Subcutaneous abdominal adipose tissue (tissue), 5 donors: Measurements from ENCODE around the gene PPP3CB.
"Not testable (repeated sequence)": the region's sequence is repeated elsewhere in the genome, so short reads cannot be mapped to it uniquely, and the experiment has no call there.

Source experiments
- H3K27ac ChIP-seq: one replicate; pipeline ENCODE4 v1.7.0; 2013; ENCODE audit warnings: low read depth, mild to moderate bottlenecking, inconsistent platforms, low read length, moderate library complexity
- H3K27me3 ChIP-seq, 5 donors: one replicate each; pipeline ENCODE4 v1.7.0; 2013; ENCODE audit warnings: low read length in 5 of 5, inconsistent platforms in 1 of 5; ENCODE audit not compliant: control insufficient read depth in 5 of 5, insufficient read depth in 4 of 5
- H3K36me3 ChIP-seq, 5 donors: one replicate each; pipeline ENCODE4 v1.7.0; 2013; ENCODE audit warnings: low read length in 5 of 5; ENCODE audit not compliant: control insufficient read depth in 5 of 5, insufficient read depth in 5 of 5
- H3K4me1 ChIP-seq, 5 donors: one replicate each; pipeline ENCODE4 v1.7.0; 2013; ENCODE audit warnings: low read length in 5 of 5, mild to moderate bottlenecking in 3 of 5, moderate library complexity in 1 of 5; ENCODE audit not compliant: control insufficient read depth in 5 of 5, insufficient read depth in 5 of 5
- H3K4me3 ChIP-seq, 5 donors: one replicate each; pipeline ENCODE4 v1.7.0; 2013; ENCODE audit warnings: low read length in 5 of 5, low read depth in 1 of 5
- H3K9ac ChIP-seq, 5 donors: one replicate each; pipeline ENCODE4 v1.7.0; 2013; ENCODE audit warnings: low read length in 5 of 5, mild to moderate bottlenecking in 4 of 5, moderate library complexity in 3 of 5
- H3K9me3 ChIP-seq, 5 donors: one replicate each; pipeline ENCODE4 v1.7.0; 2013; ENCODE audit warnings: low read length in 5 of 5; ENCODE audit not compliant: control insufficient read depth in 5 of 5
- donor health status: healthy.
- donor health status: healthy.
- donor health status: healthy.
- donor health status: healthy.
- donor health status: healthy.

Gene PPP3CB

DNA sequence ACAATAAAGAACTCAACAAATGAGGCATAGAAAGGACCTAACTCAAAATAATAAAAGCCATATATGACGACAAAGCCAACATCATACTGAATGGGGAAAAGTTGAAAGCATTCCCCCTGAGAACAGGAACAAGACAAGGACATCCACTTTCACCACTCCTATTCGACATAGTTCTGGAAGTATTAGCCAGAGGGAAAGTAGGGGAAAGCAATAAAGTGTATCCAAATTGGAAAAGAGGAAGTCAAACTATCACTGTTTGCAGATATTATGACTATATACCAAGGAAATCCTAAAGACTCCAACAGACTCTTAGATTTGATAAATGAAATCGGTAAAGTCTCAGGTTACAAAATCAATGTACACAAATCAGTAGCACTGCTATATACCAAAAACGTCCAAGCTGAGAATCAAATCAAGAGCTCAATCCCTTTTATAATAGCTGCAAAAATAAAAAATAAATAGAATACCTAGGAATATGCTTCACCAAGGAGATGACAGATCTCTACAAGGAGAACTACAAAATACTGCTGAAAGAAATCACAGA, 86.8 kb downstream of the PPP3CB start:
- no peaks in the 10 kb centered on the region for H3K9me3 ChIP-seq
- peaks cover 4 to 25% (median 16%) of the 10 kb centered on the region in 5 donors for H3K4me1 ChIP-seq
- H3K27me3 ChIP-seq, result no peaks in the 10 kb centered on the region
- peaks cover 0 to 7% (median 3%) of the 10 kb centered on the region in 5 donors for H3K36me3 ChIP-seq
- no peak overlapping the region for H3K4me3 ChIP-seq
- H3K27ac ChIP-seq, result no peak overlapping the region
- H3K9ac ChIP-seq, result no peak overlapping the region

DNA sequence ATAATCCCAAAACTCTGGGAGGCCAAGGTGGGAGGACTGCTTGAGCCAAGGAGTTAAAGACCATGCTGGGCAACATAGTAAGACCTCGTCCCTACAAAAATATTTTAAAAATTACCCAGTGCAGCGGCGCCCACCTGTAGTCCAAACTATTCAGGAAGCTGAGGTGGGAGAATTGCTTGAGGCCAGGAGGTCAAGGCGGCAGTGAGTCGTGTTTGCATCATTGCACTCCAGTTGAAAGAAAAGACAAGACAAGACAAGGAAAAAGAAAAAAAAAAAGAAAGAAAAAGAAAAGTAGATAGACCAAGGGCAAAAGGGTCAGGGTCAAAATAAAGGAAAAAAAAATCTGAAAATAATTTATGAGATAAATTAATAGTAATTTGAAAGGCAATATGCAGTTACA, 87.8 kb downstream of the PPP3CB start:
- no peaks in the 10 kb centered on the region for H3K9me3 ChIP-seq
- peaks cover 3 to 29% (median 16%) of the 10 kb centered on the region in 5 donors for H3K4me1 ChIP-seq

DNA sequence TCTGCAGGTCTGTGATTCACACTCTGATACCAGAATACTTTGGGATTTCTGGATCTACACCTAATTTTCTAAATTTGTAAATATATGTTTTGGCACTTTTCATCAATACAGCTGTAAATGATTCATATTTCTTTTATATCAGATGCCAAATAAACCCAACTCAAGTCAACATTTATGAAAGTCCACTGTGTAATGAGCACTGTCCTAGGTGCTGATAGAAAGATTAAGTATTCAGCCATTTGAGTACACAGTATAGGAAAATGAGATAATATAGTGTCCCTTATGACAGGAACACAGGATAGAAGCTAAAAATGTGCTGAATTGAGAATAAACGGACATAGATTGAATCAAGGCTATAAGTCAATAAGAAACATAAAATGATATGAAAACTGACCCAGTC, 88.3 kb downstream of the PPP3CB start:
- no peaks in the 10 kb centered on the region for H3K9me3 ChIP-seq
- H3K27ac ChIP-seq, result no peak overlapping the region
- H3K27me3 ChIP-seq, result no peaks in the 10 kb centered on the region
- no peak overlapping the region for H3K4me3 ChIP-seq
- H3K36me3 ChIP-seq, result peaks cover 0 to 7% (median 3%) of the 10 kb centered on the region in 5 donors
- H3K4me1 ChIP-seq, result peaks cover 0 to 25% (median 10%) of the 10 kb centered on the region in 5 donors
- H3K9ac ChIP-seq, result no peak overlapping the region

More for the DNA sequence above, 87.8 kb downstream of the PPP3CB start:
- H3K27me3 ChIP-seq, result no peaks in the 10 kb centered on the region
- H3K4me3 ChIP-seq, result no peak overlapping the region
- H3K9ac ChIP-seq, result no peak overlapping the region
- H3K27ac ChIP-seq, result no peak overlapping the region
- peaks cover 0 to 7% (median 3%) of the 10 kb centered on the region in 5 donors for H3K36me3 ChIP-seq

DNA sequence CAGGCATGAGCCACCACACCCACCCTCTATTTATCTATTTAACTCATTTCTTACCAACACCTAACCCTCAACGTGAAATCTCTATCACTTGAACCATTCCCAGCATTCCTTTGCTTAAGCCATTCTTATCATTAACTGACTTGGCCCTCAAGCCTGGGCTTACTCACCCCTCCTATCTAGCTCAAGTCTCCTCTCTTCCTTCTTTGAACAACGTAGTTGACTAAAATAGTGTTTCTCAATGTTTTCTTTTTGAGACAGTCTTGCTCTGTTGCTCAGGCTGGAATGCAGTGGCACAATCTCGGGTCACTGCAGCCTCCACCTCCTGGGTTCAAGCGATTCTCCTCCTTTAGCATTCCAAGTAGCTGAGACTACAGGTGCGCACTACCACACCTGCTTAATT, 89.0 kb downstream of the PPP3CB start:
- peaks cover 0 to 7% (median 3%) of the 10 kb centered on the region in 5 donors for H3K36me3 ChIP-seq
- no peak overlapping the region for H3K9ac ChIP-seq
- no peaks in the 10 kb centered on the region for H3K9me3 ChIP-seq
- H3K27me3 ChIP-seq, result no peaks in the 10 kb centered on the region
- H3K27ac ChIP-seq, result no peak overlapping the region
- peaks cover 0 to 20% (median 8%) of the 10 kb centered on the region in 5 donors for H3K4me1 ChIP-seq
- no peak overlapping the region for H3K4me3 ChIP-seq

DNA sequence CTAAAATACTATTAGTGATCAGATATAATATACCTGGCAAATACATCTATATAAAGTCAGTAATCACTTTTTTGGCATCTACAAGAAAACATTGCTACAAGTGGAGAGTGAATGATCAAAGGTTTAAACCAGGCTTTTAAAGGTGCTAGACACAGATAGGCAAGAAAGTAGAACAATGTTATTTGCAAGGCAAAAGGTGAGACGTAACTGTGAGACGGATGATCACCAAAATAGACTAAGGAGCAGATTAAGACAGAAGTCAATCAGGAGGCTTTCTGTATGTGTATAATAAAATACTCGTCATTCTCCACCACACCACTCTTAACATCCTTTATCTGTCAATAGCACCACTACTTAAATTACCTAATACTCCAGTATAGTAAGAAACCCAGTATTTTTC, 90.3 kb downstream of the PPP3CB start:
- Histone ChIP-seq H3K9ac (no peak overlapping the region), H3K4me1 (peaks cover 0 to 18% (median 8%) of the 10 kb centered on the region in 5 donors), H3K36me3 (peaks cover 0 to 9% (median 3%) of the 10 kb centered on the region in 5 donors), H3K27me3 (no peaks in the 10 kb centered on the region), H3K4me3 (no peak overlapping the region), H3K9me3 (no peaks in the 10 kb centered on the region), H3K27ac (no peak overlapping the region)

DNA sequence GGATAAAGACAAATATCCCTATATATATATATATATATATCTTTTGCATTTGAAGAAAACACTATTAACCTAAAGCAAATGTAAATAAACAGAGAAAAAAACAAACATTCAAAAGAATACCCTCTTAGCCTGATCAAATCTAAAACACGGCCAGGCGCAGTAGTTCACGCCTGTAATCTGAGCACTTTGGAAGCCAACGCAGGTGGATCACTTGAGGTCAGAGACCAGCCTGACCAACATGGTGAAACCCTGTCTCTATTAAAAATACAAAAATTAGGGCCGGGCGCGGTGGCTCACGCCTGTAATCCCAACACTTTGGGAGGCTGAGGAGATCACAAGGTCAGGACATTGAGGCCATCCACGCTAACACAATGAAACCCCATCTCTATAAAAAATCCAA, 91.1 kb downstream of the PPP3CB start:
- Histone ChIP-seq H3K36me3 (peaks cover 0 to 12% (median 5%) of the 10 kb centered on the region in 5 donors), H3K4me3 (no peak overlapping the region), H3K9me3 (no peaks in the 10 kb centered on the region), H3K27ac (no peak overlapping the region), H3K4me1 (peaks cover 0 to 18% (median 8%) of the 10 kb centered on the region in 5 donors), H3K27me3 (no peaks in the 10 kb centered on the region), H3K9ac (no peak overlapping the region)

DNA sequence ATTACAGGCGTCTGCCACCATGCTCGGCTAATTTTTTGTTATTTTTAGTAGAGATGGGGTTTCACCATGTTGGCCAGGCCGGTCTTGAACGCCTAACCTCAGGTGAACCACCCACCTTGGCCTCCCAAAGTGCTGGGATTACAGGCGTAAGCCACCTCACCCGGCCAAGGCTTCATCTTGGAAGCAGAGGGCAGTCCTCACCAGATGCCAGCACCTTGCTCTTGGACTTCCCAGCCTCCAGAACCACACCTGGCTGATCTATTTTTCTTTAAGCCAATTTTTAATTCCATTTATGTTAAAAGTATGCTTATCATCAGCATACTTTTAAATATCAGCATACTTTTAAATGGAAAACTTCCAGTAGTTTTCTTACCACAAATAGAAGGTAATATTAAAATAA, 94.2 kb downstream of the PPP3CB start:
- Histone ChIP-seq H3K4me1 (peaks cover 0 to 12% (median 0%) of the 10 kb centered on the region in 5 donors), H3K36me3 (peaks cover 10 to 31% (median 21%) of the 10 kb centered on the region in 5 donors), H3K9me3 (no peaks in the 10 kb centered on the region), H3K4me3 (no peak overlapping the region), H3K27ac (no peak overlapping the region), H3K27me3 (no peaks in the 10 kb centered on the region), H3K9ac (no peak overlapping the region)

DNA sequence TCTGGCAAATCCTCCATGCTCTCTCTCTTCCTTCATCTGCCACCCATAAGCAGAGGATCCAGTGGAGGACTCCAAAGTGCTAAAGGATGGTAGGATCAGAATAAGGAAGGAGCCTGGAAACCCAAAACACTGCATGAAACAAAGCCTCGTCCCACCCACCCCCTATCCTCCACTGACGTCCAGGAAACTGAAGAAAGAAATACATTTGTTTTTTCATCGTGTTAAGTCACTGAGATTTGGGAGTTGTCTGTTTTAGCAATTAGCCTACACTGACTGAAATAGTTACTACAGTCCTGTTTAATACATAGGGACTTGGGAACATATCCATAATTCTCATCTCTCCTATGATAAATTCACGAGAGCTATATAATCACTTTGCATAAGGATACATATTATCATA, 96.8 kb downstream of the PPP3CB start:
- H3K4me1 ChIP-seq, result peaks cover 0 to 12% (median 0%) of the 10 kb centered on the region in 5 donors
- H3K4me3 ChIP-seq, result no peak overlapping the region
- H3K27ac ChIP-seq, result no peak overlapping the region
- H3K9me3 ChIP-seq, result no peaks in the 10 kb centered on the region
- H3K9ac ChIP-seq, result no peak overlapping the region
- no peaks in the 10 kb centered on the region for H3K27me3 ChIP-seq
- peaks cover 26 to 52% (median 41%) of the 10 kb centered on the region in 5 donors for H3K36me3 ChIP-seq

DNA sequence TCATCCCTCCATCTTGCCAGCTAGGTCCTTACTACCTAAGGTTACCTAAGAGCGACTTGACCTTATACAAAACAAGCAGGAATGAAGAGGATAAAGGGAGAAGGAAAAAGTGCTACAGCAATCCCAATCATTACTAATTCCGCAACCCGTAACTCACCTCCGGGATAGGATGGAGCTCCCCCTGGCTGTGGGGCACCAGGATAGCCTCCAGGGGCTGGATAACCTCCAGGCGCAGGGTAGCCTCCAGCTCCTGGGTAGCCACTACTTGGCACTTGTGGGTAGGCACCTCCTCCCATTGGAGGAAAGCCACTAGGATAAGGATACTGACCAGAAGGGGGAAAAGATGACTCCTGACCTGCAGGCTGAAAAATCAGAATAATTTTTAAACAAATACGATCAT, 97.8 kb downstream of the PPP3CB start:
- no peaks in the 10 kb centered on the region for H3K9me3 ChIP-seq
- H3K9ac ChIP-seq, result no peak overlapping the region
- peaks cover 0 to 6% (median 0%) of the 10 kb centered on the region in 5 donors for H3K4me1 ChIP-seq
- no peak overlapping the region for H3K27ac ChIP-seq
- H3K4me3 ChIP-seq, result no peak overlapping the region
- peaks cover 26 to 52% (median 41%) of the 10 kb centered on the region in 5 donors for H3K36me3 ChIP-seq
- no peaks in the 10 kb centered on the region for H3K27me3 ChIP-seq

DNA sequence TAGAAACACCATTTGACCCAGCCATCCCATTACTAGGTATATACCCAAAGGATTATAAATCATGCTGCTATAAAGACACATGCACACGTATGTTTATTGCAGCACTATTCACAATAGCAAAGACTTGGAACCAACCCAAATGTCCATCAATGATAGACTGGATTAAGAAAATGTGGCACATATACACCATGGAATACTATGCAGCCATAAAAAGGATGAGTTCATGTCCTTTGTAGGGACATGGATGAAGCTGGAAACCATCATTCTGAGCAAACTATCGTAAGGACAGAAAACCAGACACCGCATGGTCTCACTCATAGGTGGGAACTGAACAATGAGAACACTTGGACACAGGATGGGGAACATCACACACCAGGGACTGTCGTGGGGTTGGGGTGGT, 101.5 kb downstream of the PPP3CB start:
- H3K27me3 ChIP-seq, H3K9me3 ChIP-seq, H3K4me3 ChIP-seq, H3K9ac ChIP-seq, H3K27ac ChIP-seq, H3K4me1 ChIP-seq: not testable (repeated sequence)
- peaks cover 31 to 63% (median 51%) of the 10 kb centered on the region in 5 donors for H3K36me3 ChIP-seq
